Measurements from ENCODE around the gene PPP5C. TPM values are rescaled to one million over a fixed set of nuclear protein-coding genes. Genes with fewer than 3 reads are reported as not detected.
A peak's percentile ranks its signal among the peaks of the same experiment; 100 is the strongest.
"Not testable (repeated sequence)": the region's sequence is repeated elsewhere in the genome, so short reads cannot be mapped to it uniquely, and the experiment has no call there.

Gene PPP5C
- total RNA-seq, 1 experiment from 2014 or later, result 143 TPM

DNA sequence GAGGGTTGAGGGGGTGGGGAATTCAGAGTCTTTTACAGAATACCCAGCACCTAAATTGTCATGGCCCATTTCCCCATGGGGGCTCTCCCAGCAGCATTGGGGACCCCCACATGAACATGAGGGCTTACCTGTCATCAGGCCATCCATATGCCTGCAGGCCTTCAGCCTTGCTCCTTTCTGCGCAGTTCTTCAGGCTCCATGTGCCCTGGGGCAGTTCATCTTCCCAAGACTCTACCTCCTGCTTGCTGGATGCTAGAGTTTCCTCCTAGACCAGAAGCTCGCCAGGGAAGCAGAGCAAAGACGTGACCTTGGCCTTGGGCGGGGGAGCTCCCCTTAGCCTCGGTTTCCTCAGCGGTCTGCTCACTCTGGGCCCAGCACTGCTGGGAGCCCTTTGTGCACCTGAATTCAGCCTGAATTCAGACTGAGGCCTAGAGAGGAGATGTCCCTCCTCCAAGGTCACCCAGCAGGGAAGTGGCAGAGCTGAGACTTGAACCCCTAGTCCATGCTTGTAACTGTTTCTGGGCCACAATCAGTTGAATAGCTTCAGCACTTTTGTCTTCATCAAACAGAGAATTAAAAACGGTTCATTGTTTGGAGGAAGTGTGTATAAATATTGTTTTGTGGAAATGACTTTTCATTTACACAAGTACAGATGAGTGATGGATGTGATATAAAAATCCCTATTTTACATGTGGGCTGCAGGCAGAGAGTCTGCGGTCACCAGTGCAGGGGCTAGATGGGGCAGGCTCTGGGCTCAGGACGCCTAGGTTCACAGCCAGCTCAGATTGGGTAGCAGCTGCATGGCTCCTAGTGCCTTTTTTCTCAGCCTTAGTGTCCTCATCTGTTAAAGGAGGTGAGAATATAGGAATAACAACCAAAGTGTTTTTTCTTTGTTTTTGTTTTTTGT lies 9.5 kb downstream of the PPP5C start:
- in situ Hi-C loops (cut with HindIII; ENCODE audit: low pct_unique_long_range_greater_than_20kb, low sequenced_read_pairs), result no loop called here
- no peak for DNase-seq (ENCODE audit: low read depth)

DNA sequence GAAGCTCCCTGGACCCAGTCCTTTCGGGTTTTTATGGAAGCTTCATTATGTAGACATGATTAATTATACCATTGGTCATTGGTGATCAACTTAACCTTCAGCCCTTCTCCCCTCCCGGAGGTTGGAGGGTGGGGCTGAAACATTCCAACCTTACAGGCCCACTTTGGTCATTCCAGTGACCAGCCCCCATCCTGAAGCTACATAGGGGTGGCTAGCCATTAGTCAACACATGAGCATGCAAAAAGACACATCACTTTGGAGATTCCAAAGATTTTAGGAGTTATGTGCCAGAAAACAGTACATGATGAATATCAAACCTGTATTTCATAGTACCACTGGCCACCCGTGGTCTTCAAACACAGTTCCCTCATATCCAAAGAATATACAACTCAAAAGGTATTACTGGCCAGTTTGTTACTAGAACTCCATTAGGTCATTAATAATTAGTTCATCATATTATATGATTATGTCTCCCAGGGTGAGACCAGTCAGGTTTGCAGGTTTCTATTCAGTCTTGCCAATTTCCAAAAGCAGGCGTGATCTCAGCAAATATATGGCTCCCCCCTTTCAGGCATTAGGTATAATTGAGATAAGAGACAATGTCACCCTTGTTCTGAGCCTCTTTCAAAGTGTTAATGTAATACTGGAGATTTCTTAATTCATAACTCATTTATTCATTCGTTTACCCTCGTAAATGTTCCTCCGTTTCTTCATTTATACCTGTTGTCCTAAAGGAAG lies 11.1 kb downstream of the PPP5C start:
- in situ Hi-C loops (cut with HindIII; ENCODE audit: low pct_unique_long_range_greater_than_20kb, low sequenced_read_pairs), result no loop called here
- DNase-seq (ENCODE audit: low read depth), result no peak

DNA sequence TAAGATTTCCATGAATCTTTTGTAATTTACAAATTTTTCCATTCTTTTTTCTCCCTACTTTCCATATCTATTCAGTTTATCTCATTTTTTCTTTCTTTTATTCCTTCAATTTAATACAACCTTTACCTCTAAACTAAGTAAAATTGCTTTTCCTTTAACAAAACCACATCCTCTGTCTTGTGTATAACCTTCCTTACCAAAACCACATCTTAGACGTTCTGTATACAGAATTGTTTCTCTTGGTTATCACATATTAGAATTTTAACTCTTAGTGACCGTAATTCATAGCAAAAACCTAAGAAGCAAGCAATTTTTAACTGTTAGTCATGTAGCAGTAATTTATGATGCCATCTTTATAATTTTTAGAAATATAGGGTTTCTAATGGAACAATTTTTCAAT lies 15.0 kb downstream of the PPP5C start:
- in situ Hi-C loops (cut with HindIII; ENCODE audit: low pct_unique_long_range_greater_than_20kb, low sequenced_read_pairs), result no loop called here
- DNase-seq (ENCODE audit: low read depth), result no peak

DNA sequence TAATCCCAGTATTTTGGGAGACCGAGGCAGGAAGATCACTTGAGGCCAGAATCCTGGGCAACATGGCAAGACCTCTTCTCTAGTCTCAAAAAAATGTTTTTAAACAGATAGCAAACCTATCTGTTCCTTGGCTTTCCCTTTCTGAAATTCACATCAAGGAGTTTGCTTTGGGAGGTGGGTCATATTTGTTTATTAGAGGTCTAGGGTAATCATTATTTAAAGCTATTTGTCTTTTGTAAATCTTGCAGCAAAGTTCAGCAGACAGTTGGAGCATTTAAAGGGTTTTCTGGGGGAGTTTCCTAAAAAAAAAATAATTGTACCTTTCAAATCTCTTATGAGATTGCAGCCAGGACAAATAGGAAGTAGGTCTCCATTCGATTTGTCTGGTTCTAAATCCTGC lies 17.5 kb downstream of the PPP5C start:
- DNase-seq (ENCODE audit: low read depth), result no peak
- in situ Hi-C loops (cut with HindIII; ENCODE audit: low pct_unique_long_range_greater_than_20kb, low sequenced_read_pairs), result no loop called here

DNA sequence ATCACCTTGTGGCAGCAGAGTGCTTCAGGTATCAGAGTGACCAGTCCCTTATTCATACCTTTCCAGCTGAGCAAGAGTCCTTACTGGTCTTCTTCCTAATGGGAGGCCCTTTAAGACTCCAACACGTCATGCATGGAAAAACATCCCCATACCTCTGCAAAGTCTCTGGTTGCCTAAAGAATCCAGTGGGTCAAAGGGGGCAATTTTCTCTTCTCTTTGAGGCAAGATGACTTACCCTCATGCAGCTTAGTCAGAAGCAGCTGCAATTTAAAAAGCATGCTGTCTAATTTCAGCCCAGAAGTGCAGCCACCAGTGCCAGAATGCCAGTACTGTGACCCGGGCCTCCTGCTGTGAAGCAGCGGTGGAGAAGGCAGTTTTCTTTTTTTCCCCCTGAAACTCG lies 18.7 kb downstream of the PPP5C start:
- in situ Hi-C loops (cut with HindIII; ENCODE audit: low pct_unique_long_range_greater_than_20kb, low sequenced_read_pairs), result no loop called here
- no peak for DNase-seq (ENCODE audit: low read depth)

DNA sequence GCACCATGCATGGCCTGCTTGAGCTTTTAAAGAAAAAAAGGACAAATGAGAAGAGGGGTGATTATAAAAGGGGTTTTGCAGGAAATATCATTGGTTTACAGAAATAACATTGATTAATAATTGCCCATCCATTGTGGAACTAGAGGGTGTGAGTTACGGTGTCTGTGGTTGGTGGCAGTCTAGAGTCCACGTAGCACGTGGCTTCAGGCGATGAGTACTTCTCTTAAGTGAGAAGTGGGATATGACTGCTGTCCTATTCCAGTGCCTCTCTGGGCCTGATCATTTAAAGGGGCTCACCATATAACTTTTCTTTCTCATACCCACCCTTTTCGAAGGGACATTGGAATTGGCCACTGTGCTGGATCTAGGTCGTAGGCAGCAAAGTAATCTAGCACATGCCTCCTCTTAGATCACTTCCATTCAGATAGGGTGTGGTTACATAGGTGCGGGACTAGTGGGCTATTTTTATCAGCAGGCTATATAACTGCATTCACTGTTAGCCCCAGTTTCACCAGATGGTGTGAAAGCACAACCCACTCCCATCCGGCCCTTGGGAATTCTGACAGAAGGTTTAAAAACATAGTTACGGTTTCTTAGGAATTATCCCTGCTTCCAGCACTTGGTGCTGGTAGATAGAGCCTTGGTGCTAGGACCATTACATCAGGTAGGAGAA lies 19.9 kb downstream of the PPP5C start:
- in situ Hi-C loops (cut with HindIII; ENCODE audit: low pct_unique_long_range_greater_than_20kb, low sequenced_read_pairs), result no loop called here
- no peak for DNase-seq (ENCODE audit: low read depth)

DNA sequence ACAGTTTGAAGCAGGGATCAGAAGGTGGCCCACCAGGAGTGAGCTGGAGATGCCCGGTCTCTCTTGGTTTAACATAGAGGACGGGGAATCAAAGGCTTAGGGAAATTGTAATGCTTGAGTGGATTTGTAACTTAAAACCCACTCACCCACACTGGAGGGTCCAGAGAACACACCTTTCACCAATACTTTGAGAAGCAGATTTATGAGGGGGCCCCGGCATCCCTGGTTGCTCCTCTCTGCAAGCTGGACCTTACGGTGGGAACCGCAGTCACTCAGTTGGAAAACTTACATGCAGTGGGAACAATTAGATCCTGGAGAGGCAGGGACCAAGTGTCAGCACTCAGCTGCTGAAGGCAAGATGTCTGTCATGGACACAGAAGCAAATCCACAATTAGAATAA lies 20.5 kb downstream of the PPP5C start:
- in situ Hi-C loops (cut with HindIII; ENCODE audit: low pct_unique_long_range_greater_than_20kb, low sequenced_read_pairs), result no loop called here
- no peak for DNase-seq (ENCODE audit: low read depth)

DNA sequence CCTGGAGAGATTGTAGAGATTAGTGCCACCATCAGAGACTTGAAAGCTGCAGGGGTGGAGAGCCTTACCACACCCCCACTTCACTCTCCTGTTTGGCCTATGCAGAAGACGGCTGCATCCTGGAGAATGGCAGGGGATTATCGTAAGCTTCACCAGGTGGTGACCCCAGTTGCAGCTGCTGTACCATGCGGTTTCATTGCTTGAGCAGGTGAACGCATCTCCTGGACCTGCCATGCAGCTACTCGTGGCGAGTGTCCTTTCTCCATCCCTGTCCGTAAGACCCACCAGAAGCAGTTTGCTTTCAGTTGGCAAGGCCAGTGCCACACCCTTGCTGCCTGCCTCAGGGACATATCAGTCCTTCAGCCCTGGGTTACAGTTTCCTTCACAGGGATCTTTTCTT lies 21.2 kb downstream of the PPP5C start:
- in situ Hi-C loops (cut with HindIII; ENCODE audit: low pct_unique_long_range_greater_than_20kb, low sequenced_read_pairs), result no loop called here
- no peak for DNase-seq (ENCODE audit: low read depth)

DNA sequence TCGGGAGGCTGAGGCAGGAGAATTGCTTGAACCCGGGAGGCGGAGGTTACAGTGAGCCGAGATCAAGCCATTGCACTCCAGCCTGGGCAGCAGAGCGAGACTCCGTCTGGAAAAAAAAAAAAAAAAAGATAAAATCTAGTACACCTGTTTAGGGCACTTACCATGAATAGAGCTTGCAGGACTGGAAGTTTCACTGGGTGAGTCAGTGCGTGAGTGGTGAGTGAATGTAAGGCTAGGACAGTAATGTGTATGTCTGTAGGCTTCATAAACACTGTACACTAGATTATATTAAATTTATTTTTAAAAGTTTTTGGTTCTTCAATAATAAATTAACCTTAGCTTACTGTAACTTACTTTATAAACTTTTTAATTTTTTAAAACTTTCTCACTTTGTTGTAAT lies 22.9 kb downstream of the PPP5C start:
- DNase-seq (ENCODE audit: low read depth), result no peak
- in situ Hi-C loops (cut with HindIII; ENCODE audit: low pct_unique_long_range_greater_than_20kb, low sequenced_read_pairs), result no loop called here

DNA sequence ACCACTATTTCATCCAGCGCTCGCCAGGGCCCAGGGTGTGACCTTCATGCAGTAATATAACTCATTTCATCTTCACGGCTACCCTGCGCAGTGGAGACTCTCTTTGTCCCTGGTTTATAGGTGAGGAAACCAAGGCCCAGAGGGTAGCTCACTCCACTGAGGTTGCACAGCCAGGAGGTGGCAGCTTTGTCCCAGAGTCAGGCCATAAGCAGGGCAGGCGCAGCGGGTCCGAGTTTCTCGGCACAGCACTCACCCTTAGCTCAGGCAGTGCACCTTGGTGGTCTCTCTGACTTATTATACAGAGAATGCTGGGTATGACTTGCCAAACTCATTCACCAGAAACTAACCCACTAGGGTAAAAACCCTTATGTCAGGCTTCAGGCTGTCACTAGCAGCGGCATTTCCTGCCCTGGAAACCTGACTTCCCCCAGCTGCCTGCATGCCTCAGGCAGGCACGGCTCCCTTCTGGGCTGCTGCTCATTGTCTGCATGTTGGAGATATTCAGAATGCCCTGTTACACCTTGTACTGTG lies 24.5 kb downstream of the PPP5C start:
- in situ Hi-C loops (cut with HindIII; ENCODE audit: low pct_unique_long_range_greater_than_20kb, low sequenced_read_pairs), result no loop called here

DNA sequence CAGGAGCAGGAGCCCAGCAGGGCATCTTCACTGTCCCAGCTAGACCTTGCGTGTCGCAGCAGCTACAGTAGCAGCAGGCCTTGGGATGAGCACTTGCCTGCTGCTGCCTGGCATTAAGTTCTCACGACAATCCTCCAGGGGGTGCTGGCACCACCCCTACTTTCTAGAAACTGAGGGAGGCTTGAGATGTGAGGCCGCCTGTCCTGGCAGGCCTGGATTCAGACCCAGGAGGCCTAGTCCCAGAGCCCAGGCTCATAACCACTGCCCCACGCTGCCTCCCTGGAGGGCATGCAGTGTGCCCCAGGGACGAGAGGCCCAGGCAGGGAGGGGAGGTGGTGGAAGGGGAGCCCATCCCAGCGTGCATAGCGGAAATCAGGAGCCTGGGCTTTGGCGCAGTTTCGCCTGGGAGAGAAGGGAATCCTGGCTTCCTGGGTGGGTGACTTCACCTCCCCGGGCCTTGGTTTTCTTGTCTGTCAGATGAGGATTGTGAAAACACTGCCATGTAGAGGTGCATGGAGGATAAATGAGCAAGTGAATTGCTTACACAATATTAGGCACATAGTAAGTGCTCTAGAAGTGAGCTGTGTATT lies 26.1 kb downstream of the PPP5C start:
- no peak for DNase-seq (ENCODE audit: low read depth)
- in situ Hi-C loops (cut with HindIII; ENCODE audit: low pct_unique_long_range_greater_than_20kb, low sequenced_read_pairs), result no loop called here

More for the DNA sequence above, 24.5 kb downstream of the PPP5C start:
- no peak for DNase-seq (ENCODE audit: low read depth)

DNA sequence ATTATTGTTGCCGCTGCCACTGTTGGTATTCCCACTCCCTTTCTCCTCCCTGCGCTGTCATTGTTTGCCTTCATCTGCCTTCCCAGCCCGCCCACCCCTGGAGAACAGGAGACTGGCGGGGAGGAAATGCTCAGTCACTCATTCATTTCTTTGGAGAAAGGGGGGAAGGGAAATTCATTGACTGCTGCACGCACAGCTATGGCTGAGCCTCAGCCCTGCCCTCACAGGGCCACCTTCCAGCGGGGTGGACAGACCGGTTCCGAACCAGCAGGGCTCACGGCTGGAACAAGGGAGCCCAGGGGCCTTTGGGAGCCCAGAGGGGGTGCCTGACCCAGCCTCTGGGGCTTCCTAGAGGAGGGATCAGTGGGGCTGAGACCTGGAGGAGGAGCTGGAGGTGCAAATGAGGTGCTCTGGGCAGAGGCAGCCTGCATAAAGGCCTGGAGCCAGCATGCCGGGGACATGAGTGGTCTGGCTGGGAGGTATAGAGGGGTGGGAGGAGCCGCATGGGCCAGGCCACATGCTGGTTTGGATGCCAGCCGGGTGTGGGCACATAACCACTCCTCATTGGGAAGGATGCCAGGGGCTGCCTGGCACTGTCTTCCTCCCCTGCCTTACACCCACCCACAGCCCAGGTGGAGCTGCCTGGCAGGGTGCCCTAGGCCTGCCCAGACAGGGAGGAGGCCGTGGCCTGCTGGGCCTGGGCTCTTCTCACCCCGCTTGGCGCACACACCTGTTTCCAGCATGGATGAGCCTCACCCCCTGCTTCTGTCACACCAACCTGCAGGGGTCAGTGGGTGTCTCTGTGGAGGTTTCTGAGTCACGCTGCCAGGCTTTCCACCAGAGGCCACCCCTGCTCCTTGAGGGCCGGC lies 26.8 kb downstream of the PPP5C start:
- in situ Hi-C loops (cut with HindIII; ENCODE audit: low pct_unique_long_range_greater_than_20kb, low sequenced_read_pairs), result no loop called here
- peak; percentile 99 for DNase-seq (ENCODE audit: low read depth)

DNA sequence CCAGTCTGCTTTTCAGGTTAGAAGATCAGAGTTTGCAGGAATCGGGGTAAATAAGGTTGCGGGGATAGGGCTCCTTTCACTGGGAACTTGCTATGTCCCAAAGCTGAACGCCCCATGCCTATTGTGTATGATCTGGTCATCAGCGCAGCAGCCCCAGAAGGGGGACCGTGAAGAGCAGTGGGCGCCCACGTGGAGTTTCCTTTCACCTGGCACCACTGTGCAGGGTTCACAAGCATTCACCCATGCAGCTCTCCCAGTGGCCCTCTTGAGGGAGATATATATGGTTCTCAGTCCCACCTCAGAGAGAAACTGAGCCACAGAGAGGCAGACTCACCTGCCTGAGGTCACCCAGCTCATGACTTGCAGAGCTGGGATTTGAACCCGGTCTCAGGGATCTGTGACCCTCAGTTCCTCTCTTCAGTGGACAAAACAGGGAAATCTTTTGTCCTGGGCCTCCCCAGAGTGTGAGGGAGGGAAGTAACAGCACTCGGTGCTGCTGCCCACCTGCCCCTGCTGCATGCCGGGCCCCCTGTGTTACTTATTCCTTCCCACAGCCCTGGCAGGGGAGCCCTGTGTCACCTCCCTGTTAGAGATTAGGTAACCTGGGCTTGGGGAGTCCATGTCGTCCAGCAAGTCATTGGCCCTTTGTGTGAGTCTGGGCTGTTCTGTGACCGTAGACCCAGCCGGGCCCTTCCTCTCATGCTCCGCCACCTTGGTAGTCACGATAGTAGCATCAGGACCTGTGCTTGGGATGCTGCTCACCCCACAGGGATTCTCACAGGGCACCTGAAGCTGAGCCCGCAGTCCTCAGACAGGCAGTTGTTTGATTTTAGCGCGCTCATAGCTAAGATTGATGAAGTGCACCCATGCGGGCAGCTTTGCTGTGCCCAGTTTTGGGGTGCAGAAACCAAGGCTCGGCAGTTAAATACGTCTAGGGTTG lies 27.9 kb downstream of the PPP5C start:
- in situ Hi-C loops (cut with HindIII; ENCODE audit: low pct_unique_long_range_greater_than_20kb, low sequenced_read_pairs), result no loop called here
- DNase-seq (ENCODE audit: low read depth), result no peak

DNA sequence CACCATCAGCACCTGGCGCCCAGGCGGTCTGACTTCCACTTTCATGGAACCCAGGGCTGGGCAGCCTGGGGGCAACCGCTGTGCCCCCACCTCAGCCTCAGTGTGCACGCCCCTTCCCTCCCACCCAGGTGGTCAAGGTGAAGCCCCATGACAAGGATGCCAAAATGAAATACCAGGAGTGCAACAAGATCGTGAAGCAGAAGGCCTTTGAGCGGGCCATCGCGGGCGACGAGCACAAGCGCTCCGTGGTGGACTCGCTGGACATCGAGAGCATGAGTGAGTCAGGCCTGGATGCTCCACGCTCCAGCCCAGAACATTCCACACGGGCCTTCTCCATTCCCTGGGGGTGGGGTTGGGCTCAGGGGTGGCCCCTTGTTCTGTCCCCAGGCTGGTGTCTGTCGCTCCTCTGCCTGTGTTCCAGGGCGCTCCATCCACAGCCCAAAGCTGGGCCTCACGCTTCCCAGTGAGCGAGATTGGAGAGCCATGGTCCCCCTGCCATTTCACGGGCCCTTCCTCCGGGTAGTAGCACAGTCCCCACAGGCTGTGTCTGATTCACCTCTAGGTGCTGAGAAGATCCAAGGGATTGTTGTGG lies 28.7 kb downstream of the PPP5C start:
- in situ Hi-C loops (cut with HindIII; ENCODE audit: low pct_unique_long_range_greater_than_20kb, low sequenced_read_pairs); DNase-seq (ENCODE audit: low read depth): not testable (repeated sequence)

DNA sequence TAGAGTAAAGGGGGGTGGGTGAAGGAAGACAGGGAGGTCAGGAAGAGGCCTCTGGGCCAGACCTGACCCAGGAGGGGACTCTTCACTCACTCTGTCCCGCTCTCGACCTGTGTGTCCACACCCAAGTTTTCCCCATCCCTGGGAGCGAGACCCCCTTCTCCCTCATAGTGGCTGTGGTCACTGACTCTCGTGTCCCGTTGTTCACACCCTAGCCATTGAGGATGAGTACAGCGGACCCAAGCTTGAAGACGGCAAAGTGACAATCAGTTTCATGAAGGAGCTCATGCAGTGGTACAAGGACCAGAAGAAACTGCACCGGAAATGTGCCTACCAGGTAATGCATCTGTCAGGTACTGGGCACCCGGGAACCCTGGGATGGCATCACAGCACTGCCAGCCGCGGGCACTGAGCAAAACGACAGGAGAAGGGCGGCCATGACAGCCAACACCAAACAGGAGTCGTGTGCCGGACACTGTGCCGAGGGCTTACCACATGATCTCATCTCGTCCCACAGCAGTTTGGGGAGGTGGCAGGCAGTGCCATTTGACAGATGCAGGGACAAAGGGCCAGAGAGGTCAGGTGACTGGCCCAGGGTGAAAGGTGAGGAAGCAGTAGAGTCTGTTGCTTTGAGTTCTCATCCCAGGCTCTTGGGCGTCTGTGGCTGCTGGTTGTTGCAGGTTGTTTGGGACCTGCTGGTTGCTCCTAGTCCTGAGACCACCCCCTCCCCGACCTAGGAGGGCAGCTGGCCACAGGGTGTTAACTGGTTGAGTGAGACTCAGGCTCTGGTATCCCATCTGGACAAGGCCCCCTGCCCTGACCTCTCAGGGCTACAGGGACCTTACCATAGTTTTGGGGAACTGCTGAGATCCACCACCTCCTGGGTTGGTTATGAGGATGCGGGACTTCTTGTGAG lies 29.6 kb downstream of the PPP5C start:
- no peak for DNase-seq (ENCODE audit: low read depth)
- in situ Hi-C loops (cut with HindIII; ENCODE audit: low pct_unique_long_range_greater_than_20kb, low sequenced_read_pairs), result no loop called here
